GM18520 (cell line): ENCODE results near the gene TIMM9.
"Not testable (repeated sequence)": the region's sequence is repeated elsewhere in the genome, so short reads cannot be mapped to it uniquely, and the experiment has no call there.

ENCODE experiments used
- ATAC-seq: cut with Tn5 transposase; IDR thresholded peaks from one replicate; pipeline ENCODE4 v1.9.1; 2021; ENCODE audit not compliant: unreplicated experiment

The TIMM9 gene

GRCh38 chr14:58398895-58399294, 28.4 kb downstream of the TIMM9 start:
- ATAC-seq, result no peak

GRCh38 chr14:58398495-58398894, 28.8 kb downstream of the TIMM9 start:
- no peak for ATAC-seq

GRCh38 chr14:58397156-58397555, 30.2 kb downstream of the TIMM9 start:
- ATAC-seq, result no peak

GRCh38 chr14:58395812-58396788, 31.2 kb downstream of the TIMM9 start, which contains the start of gene TOMM20L:
Gene TOMM20L (plus strand): TSS chr14:58395930. CDS start chr14:58395958, 28 bp downstream.
- ATAC-seq, result peak; percentile 82

GRCh38 chr14:58395562-58395811, 31.8 kb downstream of the TIMM9 start:
- ATAC-seq, result no peak

GRCh38 chr14:58390830-58391229, 36.5 kb downstream of the TIMM9 start:
- no peak for ATAC-seq

GRCh38 chr14:58376791-58377190, 50.5 kb downstream of the TIMM9 start:
- ATAC-seq, result no peak

GRCh38 chr14:58368956-58369355, 58.4 kb downstream of the TIMM9 start:
- no peak for ATAC-seq

GRCh38 chr14:58367296-58367695, 60.0 kb downstream of the TIMM9 start:
- ATAC-seq, result no peak

- no peak for ATAC-seq
These were observed 63.0 kb downstream of the TIMM9 start for GRCh38 chr14:58364316-58364715.

GRCh38 chr14:58362798-58363412, 64.4 kb downstream of the TIMM9 start:
- ATAC-seq, result no peak

GRCh38 chr14:58362272-58362671, 65.1 kb downstream of the TIMM9 start:
- not testable (repeated sequence) for ATAC-seq
